Activated CD4-positive, alpha-beta T cell treated with anti-CD3 and anti-CD28 coated beads, Interleukin-2, amount 10 ng/mL, durations not matched to agents 7 days and 5 days (primary cell): Measurements from ENCODE around the gene LRRC74A. TPM values are rescaled to one million over a fixed set of nuclear protein-coding genes. Genes with fewer than 3 reads are reported as not detected.

Source experiments
- CTCF ChIA-PET: fragments of 350-600 bp; sonication (Branson Sonifier 250); formaldehyde crosslinking; loops from one replicate; lab custom pipeline; 2021; ENCODE audit warnings: antibody characterized with exemption; lab: Charles Lee
- POLR2A ChIA-PET: fragments of 350-600 bp; sonication (Branson Sonifier 250); formaldehyde crosslinking; loops from one replicate; lab custom pipeline; 2021; ENCODE audit warnings: antibody characterized with exemption; lab: Charles Lee
- DNase-seq: peaks from one replicate; pipeline ENCODE4 v3.0.0-alpha.2; 2020
- H3K27ac Mint-ChIP-seq: one replicate; pipeline ENCODE4 v1.8.0; 2021; ENCODE audit warnings: mild to moderate bottlenecking, moderate library complexity, mixed read lengths
- H3K27me3 Mint-ChIP-seq: one replicate; pipeline ENCODE4 v1.8.0; 2021; ENCODE audit warnings: mixed read lengths
- H3K36me3 Mint-ChIP-seq: one replicate; pipeline ENCODE4 v1.8.0; 2021; ENCODE audit warnings: low read depth, mixed read lengths
- H3K4me1 Mint-ChIP-seq: one replicate; pipeline ENCODE4 v1.8.0; 2021; ENCODE audit warnings: mixed read lengths
- H3K4me3 Mint-ChIP-seq: one replicate; pipeline ENCODE4 v1.8.0; 2021; ENCODE audit warnings: mild to moderate bottlenecking, moderate library complexity, mixed read lengths
- H3K9me3 Mint-ChIP-seq: one replicate; pipeline ENCODE4 v1.8.0; 2021; ENCODE audit warnings: mixed read lengths
- total RNA-seq, 2 experiments: library from RNA; stranded (reverse); gene quantifications; one replicate each; pipeline ENCODE4 v1.2.3, GENCODE V29; 2021

LRRC74A gene
- total RNA-seq, 2 experiments from 2014 or later: not detected

- H3K9me3 Mint-ChIP-seq: no peaks in the 10 kb centered on the region
- peak overlapping the region; percentile 82 for H3K4me3 Mint-ChIP-seq
- ChIA-PET CTCF (interaction anchor here (0.6 to 1.4 kb wide), 7 partner anchors 10 to 625 kb away, joined by 3 to 6 read pairs (median 3); no protein-coding TSS in a partner anchor), POLR2A (interaction anchor here (0.7 kb wide), 2 partner anchors 29 to 1931 kb away, joined by 3 to 5 read pairs; no protein-coding TSS in a partner anchor)
- peak overlapping the region; percentile 80 for H3K27ac Mint-ChIP-seq
- DNase-seq: no peak
- no peaks in the 10 kb centered on the region for H3K27me3 Mint-ChIP-seq
- H3K4me1 Mint-ChIP-seq: peaks cover 27% of the 10 kb centered on the region
- H3K36me3 Mint-ChIP-seq: peaks cover 4% of the 10 kb centered on the region
These were observed 14.6 kb upstream of the LRRC74A start for GRCh38 chr14:76811561-76811960.

DNA sequence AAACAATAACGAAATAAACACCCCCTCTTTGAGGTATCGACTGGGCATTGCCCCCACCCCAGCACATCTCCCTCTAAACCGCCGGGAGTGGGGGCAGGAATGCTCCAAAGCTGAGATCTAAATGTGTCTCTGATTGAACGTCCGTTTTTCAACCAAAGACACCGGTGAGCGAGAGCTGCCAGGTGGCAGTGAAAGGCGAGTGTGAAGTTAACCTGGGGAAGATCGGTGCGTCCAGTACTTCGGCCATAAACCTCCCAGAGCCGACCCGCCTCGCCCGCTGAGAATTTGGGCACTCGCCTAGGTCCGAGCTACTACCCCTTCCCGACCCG lies 14.2 kb upstream of the LRRC74A start:
- peaks cover 27% of the 10 kb centered on the region for H3K4me1 Mint-ChIP-seq
- H3K27me3 Mint-ChIP-seq: no peaks in the 10 kb centered on the region
- CTCF ChIA-PET: interaction anchor here (0.6 to 1.4 kb wide), 7 partner anchors 10 to 259 kb away, joined by 3 to 6 read pairs (median 3); no protein-coding TSS in a partner anchor
- H3K9me3 Mint-ChIP-seq: no peaks in the 10 kb centered on the region
- no peak for DNase-seq
- POLR2A ChIA-PET: no interaction called here
- H3K36me3 Mint-ChIP-seq: peaks cover 4% of the 10 kb centered on the region
- peak overlapping the region; percentile 80 for H3K27ac Mint-ChIP-seq
- H3K4me3 Mint-ChIP-seq: peak overlapping the region; percentile 82

DNA sequence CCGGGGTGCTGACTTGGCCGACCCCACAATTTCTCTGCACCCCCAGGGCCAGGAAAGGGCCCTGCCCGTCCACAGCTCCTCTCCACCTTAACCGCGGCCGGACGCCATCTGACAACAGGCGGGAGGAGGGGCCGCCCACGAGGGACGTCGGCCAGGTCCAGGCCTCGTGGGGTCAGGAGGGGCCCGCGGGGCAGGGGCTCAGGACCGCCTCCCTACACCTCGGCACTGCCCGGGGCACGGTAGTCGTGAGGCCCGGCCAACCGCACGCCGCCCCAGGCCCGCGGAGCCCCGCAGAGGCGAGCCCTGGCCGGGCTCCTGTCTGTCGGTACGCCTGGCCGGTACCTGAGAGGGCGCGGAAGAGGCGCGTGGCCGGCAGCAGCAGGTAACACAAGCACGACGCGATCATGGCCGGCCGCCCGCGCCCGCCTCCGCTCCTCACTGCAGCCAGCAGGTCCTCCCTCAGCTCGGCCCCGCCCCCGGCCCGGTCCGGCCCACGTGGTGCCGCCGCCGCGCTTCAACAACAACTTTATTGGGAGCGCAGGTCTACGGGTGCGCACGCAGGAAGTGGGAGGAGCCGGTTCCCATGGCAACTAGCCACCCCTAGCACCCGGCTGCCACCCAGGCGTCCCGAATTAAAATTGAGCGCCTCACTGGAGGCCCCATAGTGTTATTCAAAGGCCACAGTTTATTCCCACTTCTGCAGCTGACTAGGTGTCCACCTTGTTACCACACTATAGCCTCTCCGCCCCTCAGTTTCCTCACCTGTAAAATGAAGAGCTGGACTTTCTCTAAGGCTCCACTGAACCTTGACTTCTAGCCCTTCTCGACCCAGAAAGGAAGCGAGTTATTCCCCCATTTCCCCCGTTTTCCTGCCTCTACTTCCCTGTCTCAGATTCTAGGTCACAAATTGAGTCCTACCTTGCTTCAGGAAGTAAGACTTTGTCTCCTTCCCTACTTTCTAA lies 13.5 kb upstream of the LRRC74A start, which contains the start of gene ANGEL1:
Gene ANGEL1, minus strand, starts transcription at position 461 of the 962 bp plus-strand sequence. Its CDS starts 55 bp downstream, at position 406.
- POLR2A ChIA-PET: no interaction called here
- H3K27ac Mint-ChIP-seq: peak within 1 kb of the TSS; percentile 80

DNA sequence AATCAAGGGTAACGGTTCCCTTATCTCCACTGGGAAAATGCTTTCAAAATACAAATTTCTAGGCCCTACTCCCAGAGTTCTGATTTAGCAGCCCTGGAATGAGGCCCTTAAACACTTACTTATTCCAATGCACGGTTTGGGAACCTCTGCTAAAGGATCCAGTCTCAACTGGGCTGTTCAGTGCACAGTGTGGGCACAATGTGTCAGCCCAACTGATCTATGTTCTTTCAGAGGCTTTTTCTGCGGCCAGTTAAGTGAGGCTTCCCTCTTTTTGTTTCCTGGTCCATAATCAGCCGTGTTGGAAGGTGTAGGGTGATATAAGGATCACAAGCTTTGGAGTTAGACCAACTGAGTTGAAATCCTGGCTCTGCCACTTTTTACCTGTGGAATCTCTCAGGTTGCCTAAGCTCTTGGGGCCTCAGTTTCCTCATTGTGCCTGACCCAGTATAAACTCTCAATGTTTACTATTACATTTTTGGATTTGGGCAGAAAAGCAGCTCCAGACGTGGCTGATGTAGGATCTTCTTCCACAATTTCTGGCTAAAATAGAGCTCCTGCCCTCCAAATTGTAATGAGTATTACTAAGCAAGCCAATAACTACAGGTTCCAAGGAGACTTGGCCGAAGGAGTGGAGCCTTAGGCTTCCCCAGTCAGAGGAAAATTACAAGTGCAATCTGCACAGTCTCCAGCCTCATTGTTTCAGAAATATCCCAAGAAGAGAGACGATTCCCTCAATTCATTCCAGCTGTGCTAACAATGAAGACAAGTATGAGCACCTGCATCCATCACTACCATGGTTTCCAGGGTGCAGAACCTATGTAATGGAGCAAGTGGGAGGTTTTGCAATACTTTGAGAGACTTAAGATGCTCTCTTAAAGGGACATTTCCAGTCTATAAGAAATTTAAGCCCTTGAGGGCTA lies 11.2 kb upstream of the LRRC74A start:
- H3K4me3 Mint-ChIP-seq: no peak overlapping the region
- H3K27ac Mint-ChIP-seq: no peak overlapping the region
- peaks cover 4% of the 10 kb centered on the region for H3K27me3 Mint-ChIP-seq
- H3K36me3 Mint-ChIP-seq: no peaks in the 10 kb centered on the region
- no peak for DNase-seq
- no peaks in the 10 kb centered on the region for H3K9me3 Mint-ChIP-seq
- H3K4me1 Mint-ChIP-seq: peaks cover 25% of the 10 kb centered on the region
- ChIA-PET CTCF (interaction anchor here (1.4 to 1.6 kb wide), 3 partner anchors 9 to 104 kb away, joined by 4 to 6 read pairs (median 6); no protein-coding TSS in a partner anchor), POLR2A (no interaction called here)

More for the DNA sequence above, 13.5 kb upstream of the LRRC74A start, which contains the start of gene ANGEL1:
- CTCF ChIA-PET: interaction anchor here (0.5 to 1.4 kb wide), 7 partner anchors 8 to 258 kb away, joined by 3 to 6 read pairs (median 3); no protein-coding TSS in a partner anchor
- peaks cover 27% of the 10 kb centered on the region for H3K4me1 Mint-ChIP-seq
- peak within 1 kb of the TSS; percentile 82 for H3K4me3 Mint-ChIP-seq
- no peaks in the 10 kb centered on the region for H3K27me3 Mint-ChIP-seq
- no peaks in the 10 kb centered on the region for H3K9me3 Mint-ChIP-seq
- H3K36me3 Mint-ChIP-seq: peaks cover 3% of the 10 kb centered on the region
- peak; percentile 97 for DNase-seq

DNA sequence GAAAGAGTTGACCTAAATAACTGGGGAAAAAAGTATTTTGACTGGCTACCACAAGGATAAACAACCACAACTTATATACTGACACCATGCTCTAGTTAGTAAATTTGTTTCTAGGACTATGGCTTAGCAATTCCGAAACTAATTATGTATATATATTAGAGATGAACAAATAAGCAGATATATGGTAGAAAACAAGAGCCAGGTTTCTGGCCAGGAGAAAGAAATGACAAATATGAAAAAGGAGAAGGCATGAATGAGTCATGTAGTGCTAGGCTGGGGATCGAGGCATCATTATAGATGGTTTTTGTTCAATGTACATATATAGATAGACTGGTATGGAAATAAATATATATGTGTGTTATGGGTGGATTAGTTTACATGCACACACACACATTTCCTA lies 5.5 kb upstream of the LRRC74A start:
- Mint-ChIP-seq H3K4me3 (no peak overlapping the region), H3K9me3 (no peaks in the 10 kb centered on the region), H3K27me3 (peaks cover 12% of the 10 kb centered on the region), H3K27ac (no peak overlapping the region), H3K36me3 (no peaks in the 10 kb centered on the region), H3K4me1 (no peaks in the 10 kb centered on the region)
- no peak for DNase-seq
- CTCF ChIA-PET: interaction anchor here (0.6 kb wide), 2 partner anchors 8 to 911 kb away, joined by 3 to 4 read pairs; partner anchors contain the start of gene ANGEL1
- POLR2A ChIA-PET: no interaction called here

- POLR2A ChIA-PET: no interaction called here
- H3K4me3 Mint-ChIP-seq: no peak overlapping the region
- no peaks in the 10 kb centered on the region for H3K4me1 Mint-ChIP-seq
- no peak for DNase-seq
- no peaks in the 10 kb centered on the region for H3K9me3 Mint-ChIP-seq
- no peak overlapping the region for H3K27ac Mint-ChIP-seq
- CTCF ChIA-PET: no interaction called here
- peaks cover 4% of the 10 kb centered on the region for H3K27me3 Mint-ChIP-seq
- no peaks in the 10 kb centered on the region for H3K36me3 Mint-ChIP-seq
These were observed 1.6 kb downstream of the LRRC74A start for GRCh38 chr14:76827696-76828296.

- ChIA-PET POLR2A (no interaction called here), CTCF (no interaction called here)
- no peak for DNase-seq
- Mint-ChIP-seq H3K27me3 (peaks cover 3% of the 10 kb centered on the region), H3K4me1 (no peaks in the 10 kb centered on the region), H3K27ac (no peak overlapping the region), H3K9me3 (no peaks in the 10 kb centered on the region), H3K36me3 (no peaks in the 10 kb centered on the region), H3K4me3 (no peak overlapping the region)
These were observed 2.3 kb downstream of the LRRC74A start for GRCh38 chr14:76828339-76829012.

DNA sequence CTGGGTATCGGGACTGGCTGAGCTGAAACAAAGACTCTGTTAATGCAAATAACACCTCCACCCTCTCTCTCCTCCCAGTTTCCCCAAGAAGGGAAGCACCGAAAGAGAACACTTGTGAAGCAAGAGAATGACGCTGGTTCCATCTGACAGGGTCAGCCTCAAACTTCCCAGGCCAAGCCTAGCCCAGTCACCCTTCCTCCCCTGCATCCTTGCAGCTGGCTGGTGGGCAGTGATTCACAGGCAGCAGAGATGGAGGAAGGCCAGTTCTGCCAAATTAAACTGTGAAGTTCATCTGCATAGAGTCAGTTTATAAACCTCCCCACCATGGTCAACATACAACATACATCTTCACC lies 2.8 kb downstream of the LRRC74A start:
- Mint-ChIP-seq H3K4me3 (no peak overlapping the region), H3K27ac (no peak overlapping the region), H3K36me3 (no peaks in the 10 kb centered on the region), H3K27me3 (peaks cover 3% of the 10 kb centered on the region), H3K4me1 (no peaks in the 10 kb centered on the region), H3K9me3 (no peaks in the 10 kb centered on the region)
- no peak for DNase-seq
- POLR2A ChIA-PET: no interaction called here
- CTCF ChIA-PET: interaction anchor here (1.1 kb wide), 1 partner anchor 312 kb away, joined by 3 read pairs; the partner anchor contains the start of gene ZDHHC22

DNA sequence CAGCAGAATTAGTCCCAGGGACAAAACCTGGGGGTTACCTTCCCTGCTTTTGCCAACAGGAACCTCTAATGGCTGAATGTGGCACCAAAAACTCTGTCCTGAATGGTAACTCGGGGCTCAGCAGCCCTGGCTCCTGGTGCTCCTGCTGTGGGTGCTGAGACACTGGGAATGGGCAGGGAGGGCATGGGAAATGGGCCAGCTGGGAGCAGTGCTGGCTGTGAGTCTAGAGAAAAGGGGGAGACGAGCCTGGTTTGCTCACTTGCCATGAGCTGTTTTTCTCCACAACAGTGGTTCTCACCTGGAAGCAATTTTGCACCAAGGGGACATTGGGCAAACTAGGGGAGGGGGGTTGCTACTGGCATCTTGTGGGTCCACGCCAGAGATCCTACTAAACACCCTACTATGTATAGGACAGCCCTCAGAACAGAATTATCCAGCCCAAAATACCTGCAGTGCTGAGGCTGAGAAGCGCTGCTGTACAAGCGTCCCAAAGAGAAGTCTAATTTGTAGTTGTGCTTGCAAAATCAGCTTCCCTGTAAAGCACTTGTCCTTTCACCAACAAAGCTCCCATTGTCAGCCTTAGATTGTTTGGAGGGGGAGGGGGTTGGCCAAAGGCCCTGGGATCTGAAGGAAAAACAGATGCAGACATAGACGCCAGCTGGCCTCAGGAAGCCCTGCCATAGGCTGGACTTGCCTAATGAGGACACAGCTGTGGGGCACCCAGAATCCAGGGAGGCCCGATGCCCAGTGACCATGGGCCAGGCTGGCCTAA lies 3.6 kb downstream of the LRRC74A start:
- Mint-ChIP-seq H3K27ac (no peak overlapping the region), H3K27me3 (no peaks in the 10 kb centered on the region), H3K4me3 (no peak overlapping the region), H3K4me1 (no peaks in the 10 kb centered on the region), H3K9me3 (no peaks in the 10 kb centered on the region), H3K36me3 (no peaks in the 10 kb centered on the region)
- DNase-seq: no peak
- ChIA-PET POLR2A (no interaction called here), CTCF (interaction anchor here (1.1 kb wide), 1 partner anchor 312 kb away, joined by 3 read pairs; the partner anchor contains the start of gene ZDHHC22)

- H3K4me3 Mint-ChIP-seq: no peak overlapping the region
- H3K9me3 Mint-ChIP-seq: no peaks in the 10 kb centered on the region
- H3K36me3 Mint-ChIP-seq: no peaks in the 10 kb centered on the region
- H3K4me1 Mint-ChIP-seq: no peaks in the 10 kb centered on the region
- no peaks in the 10 kb centered on the region for H3K27me3 Mint-ChIP-seq
- ChIA-PET POLR2A (no interaction called here), CTCF (no interaction called here)
- no peak overlapping the region for H3K27ac Mint-ChIP-seq
- DNase-seq: no peak
These were observed 4.3 kb downstream of the LRRC74A start for GRCh38 chr14:76830556-76830955.

DNA sequence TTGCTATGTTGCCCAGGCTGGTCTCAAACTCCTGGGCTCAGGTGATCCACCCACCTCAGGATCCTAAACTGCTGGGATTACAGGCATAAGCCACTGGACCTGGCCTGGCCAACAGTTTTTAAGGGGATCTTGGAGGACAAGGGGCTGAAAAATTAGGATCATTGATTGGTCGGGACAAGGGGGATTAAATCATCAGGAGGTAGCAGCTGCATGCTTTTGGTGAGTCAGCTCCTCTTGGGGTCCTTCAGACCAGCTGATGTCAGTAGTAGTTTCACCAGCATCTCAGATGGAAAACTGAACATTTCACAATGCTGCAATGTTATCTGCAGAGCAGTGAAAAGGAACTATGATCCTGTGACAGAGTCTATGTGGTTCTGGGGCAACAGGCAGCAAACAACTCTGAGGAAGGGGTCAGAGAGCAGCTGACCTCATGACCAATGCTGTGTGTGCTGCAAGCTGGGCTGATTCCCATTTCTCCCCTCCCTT lies 6.3 kb downstream of the LRRC74A start:
- Mint-ChIP-seq H3K9me3 (no peaks in the 10 kb centered on the region), H3K27me3 (peaks cover under 1% of the 10 kb centered on the region), H3K4me3 (no peak overlapping the region), H3K36me3 (no peaks in the 10 kb centered on the region), H3K27ac (no peak overlapping the region), H3K4me1 (no peaks in the 10 kb centered on the region)
- POLR2A ChIA-PET: no interaction called here
- DNase-seq: no peak
- CTCF ChIA-PET: interaction anchor here (0.6 to 1.3 kb wide), 2 partner anchors 14 to 151 kb away, joined by 3 read pairs; no protein-coding TSS in a partner anchor
